HG03460 (cell line): ENCODE data around the gene ATP1A4.

Experiments used
- ATAC-seq: cut with Tn5 transposase; IDR thresholded peaks from one replicate; pipeline ENCODE4 v1.9.1; 2021; ENCODE audit not compliant: unreplicated experiment

ATP1A4 gene

GRCh38 chr1:160169553-160170399 is 18.4 kb downstream of the ATP1A4 start:
- ATAC-seq: peak; percentile 61

DNA sequence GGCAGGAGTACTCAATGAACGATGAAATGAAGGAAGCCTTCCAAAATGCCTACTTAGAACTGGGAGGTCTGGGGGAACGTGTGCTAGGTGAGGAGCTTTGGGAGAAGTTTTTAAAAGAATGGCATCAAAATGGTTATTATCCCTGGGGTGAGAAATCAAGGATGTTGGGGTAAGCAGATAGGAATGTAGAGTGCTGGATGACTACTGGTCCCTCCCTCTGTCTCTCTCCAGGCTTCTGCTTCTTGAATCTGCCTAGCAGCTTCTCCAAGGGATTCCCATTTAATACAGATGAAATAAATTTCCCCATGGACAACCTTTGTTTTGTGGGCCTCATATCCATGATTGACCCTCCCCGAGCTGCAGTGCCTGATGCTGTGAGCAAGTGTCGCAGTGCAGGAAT is 20.0 kb downstream of the ATP1A4 start:
- no peak for ATAC-seq

DNA sequence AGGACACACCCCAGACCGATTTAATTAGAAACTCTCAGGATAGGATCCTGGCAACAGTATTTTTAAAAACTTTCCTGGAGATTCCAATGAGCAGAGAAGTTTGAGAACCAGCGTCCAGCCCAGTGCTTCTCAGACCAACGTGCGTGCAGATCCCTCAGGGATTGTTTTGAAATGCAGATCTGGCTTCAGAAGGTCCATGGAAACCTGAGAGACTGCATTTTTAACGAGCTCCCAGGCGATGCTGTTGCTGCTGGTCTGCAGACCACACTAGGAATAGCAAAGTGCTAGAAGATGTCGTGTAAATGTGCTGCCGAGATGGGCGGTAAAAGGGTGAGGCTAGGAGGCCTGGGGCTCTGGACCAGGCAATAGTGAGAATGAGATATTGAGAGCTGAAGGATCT is 20.6 kb downstream of the ATP1A4 start:
- no peak for ATAC-seq

DNA sequence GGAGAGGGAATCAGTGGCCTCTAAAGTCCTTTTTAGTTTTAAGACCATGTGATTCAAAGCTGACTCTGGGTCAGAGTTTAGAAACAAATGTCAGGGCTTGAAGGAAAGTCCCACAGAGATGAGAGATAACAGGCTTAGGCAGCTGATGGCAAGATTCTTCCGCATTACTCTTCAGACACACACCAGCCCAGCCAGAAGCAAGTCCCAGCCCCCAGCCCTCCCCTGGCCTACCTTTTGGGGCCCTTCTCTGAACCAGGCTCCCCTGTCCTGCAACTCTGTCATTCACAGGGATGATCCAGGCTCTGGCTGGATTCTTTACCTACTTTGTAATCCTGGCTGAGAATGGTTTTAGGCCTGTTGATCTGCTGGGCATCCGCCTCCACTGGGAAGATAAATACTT is 25.8 kb downstream of the ATP1A4 start:
- no peak for ATAC-seq

DNA sequence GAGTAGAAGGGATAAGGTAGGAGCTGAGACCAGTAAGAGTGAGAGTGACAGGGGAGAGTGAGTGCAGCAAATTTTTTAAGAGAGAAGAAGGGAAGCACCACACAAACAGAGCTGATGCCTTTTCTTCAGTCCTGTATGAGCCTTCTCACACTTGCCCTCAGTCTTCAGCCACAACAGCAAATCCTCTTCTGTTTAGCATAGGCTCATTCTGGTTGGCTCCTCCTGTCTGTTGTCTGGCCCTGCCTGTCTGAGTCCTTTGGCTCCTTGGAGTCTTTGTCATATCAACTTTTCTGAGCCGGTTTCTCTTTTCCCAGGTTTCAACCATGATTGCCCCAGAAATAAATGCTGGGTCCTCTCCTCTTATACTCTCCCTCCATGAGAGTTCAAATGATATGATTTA is 26.3 kb downstream of the ATP1A4 start:
- ATAC-seq: no peak

DNA sequence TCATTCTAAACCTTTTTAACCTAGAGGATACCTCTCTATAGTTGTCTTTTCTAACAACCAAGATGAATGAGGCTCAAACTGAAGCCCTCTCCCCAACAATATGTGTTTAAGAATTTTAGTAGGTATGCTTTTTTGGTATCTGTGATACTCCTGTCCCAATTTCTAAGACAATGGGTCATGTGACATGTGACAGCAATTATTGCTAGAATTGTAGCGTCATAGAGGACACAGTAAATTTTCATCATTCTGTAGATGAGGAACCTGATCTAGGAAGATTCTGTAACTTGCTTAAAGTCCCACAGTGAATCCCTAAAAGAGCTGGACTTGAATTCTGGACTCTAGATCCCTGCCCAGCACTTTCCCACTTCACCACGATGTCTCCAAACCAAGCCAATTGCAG is 27.3 kb downstream of the ATP1A4 start:
- no peak for ATAC-seq

- no peak for ATAC-seq
Measured at GRCh38 chr1:160179336-160179735, 27.9 kb downstream of the ATP1A4 start.

GRCh38 chr1:160186246-160186645 is 34.8 kb downstream of the ATP1A4 start:
- no peak for ATAC-seq

DNA sequence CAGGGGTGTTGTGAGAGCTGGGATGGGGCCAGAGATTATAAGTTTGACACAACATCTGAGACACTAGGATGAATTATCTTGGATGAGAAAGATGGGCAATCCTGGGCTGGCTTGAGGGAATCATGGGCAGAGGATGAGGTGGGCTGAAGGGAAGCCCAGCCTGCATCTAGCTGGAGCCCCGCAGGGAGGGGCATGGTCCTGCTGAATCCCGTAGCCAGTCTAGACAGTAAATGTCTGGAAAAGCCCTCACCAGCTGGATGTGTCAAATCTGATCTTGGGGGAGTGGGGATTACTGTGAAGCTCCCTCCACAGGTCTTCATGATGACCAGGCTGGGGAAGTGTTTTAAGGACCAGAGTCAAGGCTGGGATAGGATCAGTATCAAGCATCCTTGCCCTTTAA is 35.3 kb downstream of the ATP1A4 start:
- ATAC-seq: no peak

DNA sequence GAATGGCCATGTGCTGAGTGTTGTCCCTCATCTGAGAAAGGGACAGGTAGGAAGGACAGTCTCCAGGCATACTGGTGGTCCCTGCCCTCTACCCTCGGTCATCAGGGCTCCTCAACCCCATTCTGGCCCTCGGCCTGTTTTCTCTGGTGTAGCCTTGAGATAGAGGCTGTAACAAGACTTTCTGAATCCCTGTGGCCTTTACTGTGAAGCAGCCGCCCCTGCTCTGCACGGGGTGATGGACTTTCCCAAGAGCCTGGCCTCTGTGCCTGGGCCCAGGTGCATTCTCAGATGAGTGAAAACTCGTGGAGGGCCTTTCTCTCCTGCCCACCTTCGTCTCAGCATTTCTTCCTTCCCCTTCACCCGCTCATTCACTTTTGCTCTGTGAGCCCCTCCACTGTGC is 36.0 kb downstream of the ATP1A4 start:
- ATAC-seq: no peak

DNA sequence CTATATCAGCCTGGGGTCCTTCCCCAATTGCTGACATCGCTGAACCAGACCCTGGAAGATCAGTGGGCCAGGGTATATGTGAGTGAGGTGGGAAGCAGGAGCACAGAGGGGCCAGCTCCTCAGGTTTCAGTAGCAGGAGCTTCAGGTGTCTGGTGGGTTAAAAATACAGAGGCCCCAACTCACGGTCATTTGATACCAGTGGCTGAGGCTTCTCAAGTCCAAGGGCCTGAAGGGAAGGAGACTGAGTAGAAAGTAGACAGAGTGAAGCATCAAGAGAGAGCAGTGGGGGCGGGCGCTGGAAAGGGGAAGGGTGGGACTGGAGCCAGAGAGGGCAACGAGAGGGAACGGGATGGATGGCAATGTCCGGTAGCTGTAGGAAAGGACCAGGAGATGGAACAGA is 36.9 kb downstream of the ATP1A4 start:
- ATAC-seq: no peak

GRCh38 chr1:160189649-160190625 is 38.5 kb downstream of the ATP1A4 start, which contains the start of gene CASQ1:
TSS of gene CASQ1 (plus strand) at chr1:160190575. CDS start at chr1:160190752, 177 bp downstream.
- no peak for ATAC-seq

- ATAC-seq: no peak
Measured at GRCh38 chr1:160191756-160192155, 40.4 kb downstream of the ATP1A4 start.

- ATAC-seq: no peak
Measured at GRCh38 chr1:160192234-160192633, 40.8 kb downstream of the ATP1A4 start.

DNA sequence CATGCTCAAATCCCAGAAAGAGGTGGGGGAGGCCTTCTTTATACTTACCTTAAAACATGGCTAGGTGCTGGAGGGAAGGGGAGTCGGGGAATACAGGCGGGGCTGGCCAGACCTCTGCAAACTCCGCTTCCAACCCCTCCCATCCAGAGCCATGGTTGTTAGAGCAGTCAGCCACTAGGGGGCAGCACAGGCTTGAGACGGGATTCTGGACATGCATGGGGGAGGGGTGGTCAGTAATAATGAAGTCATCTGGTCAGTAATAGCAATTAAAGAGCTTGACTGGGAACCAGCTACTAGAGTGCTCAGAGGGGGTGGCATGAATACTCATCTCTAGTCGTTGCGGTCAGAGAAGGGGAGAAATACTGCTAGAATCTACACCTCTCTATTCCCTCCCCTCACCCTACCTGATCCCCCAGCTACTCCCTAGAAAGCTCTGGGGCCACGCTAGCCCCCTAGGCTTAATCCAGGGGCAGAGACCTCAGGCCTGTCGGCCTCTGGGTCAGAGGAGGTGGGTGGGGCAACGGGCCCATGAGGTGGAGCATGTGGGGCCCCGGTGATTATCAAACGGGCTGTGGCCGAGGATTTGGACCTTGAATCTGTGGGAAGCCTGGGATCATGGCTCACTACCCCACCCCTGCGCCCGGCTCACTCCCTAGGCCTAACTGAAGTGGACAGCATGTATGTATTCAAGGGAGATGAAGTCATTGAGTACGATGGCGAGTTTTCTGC is 41.9 kb downstream of the ATP1A4 start:
- ATAC-seq: peak; percentile 72

- ATAC-seq: no peak
Measured at GRCh38 chr1:160193832-160194736, 42.7 kb downstream of the ATP1A4 start.

DNA sequence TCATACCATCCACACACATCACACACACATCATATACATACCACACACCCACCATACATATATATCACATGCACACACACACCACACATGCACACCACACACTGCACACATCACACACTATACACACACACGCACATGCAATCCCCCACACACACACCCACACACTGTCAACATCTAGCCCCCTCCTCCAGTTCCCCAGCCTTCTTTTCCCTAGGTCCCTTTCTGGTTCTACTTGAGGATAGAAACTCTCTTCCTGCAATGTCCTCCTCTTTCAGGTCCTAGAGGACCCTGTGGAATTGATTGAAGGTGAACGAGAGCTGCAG is 43.3 kb downstream of the ATP1A4 start:
- ATAC-seq: no peak

DNA sequence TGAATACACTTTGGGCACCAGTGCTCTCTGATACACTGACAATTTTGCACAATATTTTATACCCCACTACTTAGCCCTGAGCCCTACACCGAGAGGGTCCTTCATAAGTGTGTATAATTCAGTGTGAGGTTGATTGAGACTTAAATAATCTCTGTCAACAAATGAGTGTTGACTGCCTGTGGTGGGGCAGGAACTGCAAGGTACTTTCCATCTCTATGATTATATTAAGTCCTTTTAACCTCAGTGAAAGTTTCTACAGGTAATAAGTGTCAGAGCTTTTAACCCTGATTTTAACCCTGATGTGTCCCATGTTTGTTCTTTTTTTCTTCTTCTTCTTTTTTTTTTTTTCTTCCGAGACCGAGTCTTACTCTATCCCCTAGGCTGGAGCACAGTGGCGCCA is 44.7 kb downstream of the ATP1A4 start:
- no peak for ATAC-seq

GRCh38 chr1:160197231-160197630 is 45.8 kb downstream of the ATP1A4 start:
- ATAC-seq: no peak

- no peak for ATAC-seq
Measured at GRCh38 chr1:160200786-160201185, 49.4 kb downstream of the ATP1A4 start.
